ENCODE data around the gene THSD7A. TPM values are rescaled to one million over a fixed set of nuclear protein-coding genes. Genes with fewer than 3 reads are reported as not detected.

THSD7A gene
- total and polyA plus RNA-seq, 9 of the 15 experiments (the other 6 are each of a cell fraction or from before 2014, with no cell fraction given) = 0.01 to 0.02 TPM; not detected in 7

- TF ChIP-seq UBTF (IDR thresholded peaks at IDR 0.05; ENCODE audit: borderline replicate concordance in 1 of 2, low read depth in 2 of 2, low read length in 2 of 2) = no peak
- TF ChIP-seq TARDBP (IDR thresholded peaks at IDR 0.05) = no peak
- TF ChIP-seq TSHZ1 (CRISPR knock-in tag; IDR thresholded peaks at IDR 0.05) = no peak
- no peak for TF ChIP-seq ZBTB43 (CRISPR knock-in tag; IDR thresholded peaks at IDR 0.05)
- no peak for TF ChIP-seq GATA2 (CRISPR knock-in tag; IDR thresholded peaks at IDR 0.05)
These were observed 63.7 kb downstream of the THSD7A start (continued) for GRCh38 chr7:11768263-11768662.
